Right lobe of liver (tissue), 4 donors: ENCODE results near the gene NUCKS1.

ENCODE experiments used
- CTCF ChIP-seq, 4 donors: fragments of 200-600 bp in 3 of 4; fragments of 450-650 bp in 1 of 4; IDR thresholded peaks; one replicate each; pipeline versions ENCODE4 v1.5.1 to v1.8.0; 2016 to 2022; ENCODE audit warnings: antibody characterized with exemption in 4 of 4, mild to moderate bottlenecking in 2 of 4
- POLR2A ChIP-seq: fragments of 450-650 bp; IDR thresholded peaks from one replicate; pipeline ENCODE4 v1.6.1; 2017; ENCODE audit warnings: antibody characterized with exemption, mild to moderate bottlenecking
- donor health status: DM: no; HTN: no; CAD: no.
- donor health status: DM: no; HTN: no; CAD: no.
- donor health status: DM: no; HTN: yes; CAD: no.

GRCh38 chr1:205783904-205784303 is 33.9 kb upstream of the NUCKS1 start:
- TF ChIP-seq POLR2A, result no peak
- no peak for TF ChIP-seq CTCF (IDR thresholded peaks at IDR 0.05)
